ENCODE measurements around the gene SREBF1.

The SREBF1 gene

DNA sequence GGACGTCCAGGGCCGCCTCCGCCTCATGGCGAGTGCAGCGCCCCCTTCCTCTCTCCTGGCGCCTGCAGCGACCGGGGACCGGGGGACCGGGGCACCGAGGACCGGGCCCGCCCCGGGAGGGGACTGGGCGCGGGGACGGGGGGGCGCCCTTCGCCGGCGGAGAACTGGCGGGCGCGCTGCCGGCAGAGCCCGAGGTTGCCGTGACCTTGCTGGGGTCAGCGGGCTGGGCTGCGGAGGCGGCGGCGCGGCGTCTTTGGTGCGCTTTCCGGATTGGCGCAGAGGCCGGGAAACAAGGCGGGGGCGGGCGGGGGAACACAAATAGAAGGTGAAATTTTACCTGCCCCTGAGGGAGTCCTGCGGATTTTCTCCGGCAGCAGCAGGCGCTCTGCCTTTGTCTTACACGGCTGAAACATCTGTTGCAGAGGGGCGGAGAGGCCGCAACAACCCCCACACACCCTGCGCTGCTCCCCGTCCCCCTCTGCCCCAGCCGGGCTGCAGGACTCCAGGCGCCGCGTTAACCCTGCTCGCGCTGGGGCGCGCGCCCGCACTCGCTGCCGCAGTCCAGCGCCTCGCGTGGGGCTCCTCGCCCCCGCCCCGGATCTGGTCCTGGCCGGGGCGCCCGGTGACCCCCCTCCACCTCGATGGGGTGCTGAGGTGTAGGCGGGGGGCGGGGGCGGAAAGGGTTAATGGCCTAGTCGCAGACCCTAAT, 53.5 kb downstream of the SREBF1 start:
- no peak for DNase-seq (ENCODE audit: low read depth in 1 of 2, low spot score in 1 of 2)

GRCh38 chr17:17782523-17783115, 54.2 kb downstream of the SREBF1 start:
- no peak for DNase-seq (ENCODE audit: low read depth in 1 of 2, low spot score in 1 of 2)

GRCh38 chr17:17781591-17782496, 54.9 kb downstream of the SREBF1 start:
- no peak for DNase-seq (ENCODE audit: low read depth in 1 of 2, low spot score in 1 of 2)

GRCh38 chr17:17780922-17781590, 55.7 kb downstream of the SREBF1 start:
- no peak for DNase-seq (ENCODE audit: low read depth in 1 of 2, low spot score in 1 of 2)

DNA sequence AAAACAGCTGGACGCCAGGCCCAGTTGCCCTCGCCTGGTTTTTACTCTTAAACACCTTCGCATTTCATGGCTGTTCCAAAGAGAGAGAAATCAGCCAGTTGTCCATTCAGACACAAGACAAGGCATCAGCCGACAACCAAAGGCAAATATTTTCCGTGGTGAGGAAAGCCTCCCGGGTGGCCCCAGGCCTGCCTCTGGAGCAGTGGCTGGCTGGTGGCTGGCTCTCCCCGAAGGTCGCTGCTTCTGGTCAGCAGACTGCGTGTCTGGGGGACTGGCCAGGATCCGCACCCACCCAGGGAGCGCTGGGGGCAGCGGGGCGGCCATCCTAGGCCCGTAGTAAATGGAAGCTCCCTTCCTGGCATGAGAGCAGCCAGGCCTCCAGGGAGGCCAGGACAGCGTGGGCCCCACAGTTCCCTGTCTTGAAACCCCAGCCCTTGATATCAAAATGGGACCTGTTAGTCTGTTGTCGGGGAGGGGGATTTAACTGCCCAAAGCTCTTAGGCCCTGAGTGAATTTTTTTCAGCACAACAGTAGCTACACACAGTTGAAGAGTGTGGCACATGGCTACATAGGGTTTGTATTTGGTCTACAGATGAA, 57.7 kb downstream of the SREBF1 start:
- DNase-seq (ENCODE audit: low read depth in 1 of 2, low spot score in 1 of 2), result no peak

GRCh38 chr17:17778308-17779014, 58.3 kb downstream of the SREBF1 start:
- DNase-seq (ENCODE audit: low read depth in 1 of 2, low spot score in 1 of 2), result no peak

GRCh38 chr17:17776889-17777288, 59.9 kb downstream of the SREBF1 start:
- no peak for DNase-seq (ENCODE audit: low read depth in 1 of 2, low spot score in 1 of 2)

DNA sequence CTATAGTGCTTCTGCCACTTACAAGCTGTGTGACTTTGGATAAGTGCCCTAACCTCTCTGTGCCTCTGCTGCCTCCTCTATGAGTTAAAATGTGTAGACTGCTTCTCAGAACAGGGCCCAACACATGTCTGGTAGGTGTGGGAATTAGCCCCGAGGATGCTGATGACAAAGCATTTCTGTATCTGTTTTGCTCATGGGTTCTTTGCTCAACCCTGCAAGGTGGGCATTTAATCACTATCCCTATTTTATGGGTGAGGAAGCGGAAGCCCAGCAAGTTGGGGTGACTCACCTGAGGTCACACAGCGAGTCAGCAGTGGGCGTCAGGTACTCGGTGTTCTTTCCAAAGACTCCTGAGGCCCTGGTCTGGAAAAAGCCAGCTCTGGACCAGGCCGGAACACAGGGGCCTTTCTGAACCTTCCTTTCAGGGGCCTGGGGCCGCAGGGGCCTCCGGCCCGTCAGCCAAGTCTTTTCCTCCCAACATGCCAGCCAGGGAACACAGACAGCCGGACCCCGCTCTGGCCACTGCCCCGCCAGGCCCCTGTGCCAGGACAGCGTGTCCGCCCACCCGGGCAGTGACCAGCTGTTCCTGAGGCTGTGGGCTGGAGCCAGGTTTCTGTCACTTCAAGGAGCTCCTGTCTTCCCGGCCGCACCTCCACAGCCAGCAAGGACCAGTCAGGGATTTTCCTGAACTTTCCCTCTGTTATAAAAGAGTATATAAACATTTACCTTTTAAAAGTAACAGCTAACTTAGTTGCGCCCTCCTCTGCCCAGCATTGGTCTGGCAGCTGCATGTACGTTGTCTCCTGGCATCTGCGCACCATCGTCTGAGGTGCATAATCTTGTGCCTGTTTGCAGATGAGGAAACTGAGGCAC, 62.5 kb downstream of the SREBF1 start:
- no peak for DNase-seq (ENCODE audit: low read depth in 1 of 2, low spot score in 1 of 2)

- no peak for DNase-seq (ENCODE audit: low read depth in 1 of 2, low spot score in 1 of 2)
Observed at GRCh38 chr17:17772231-17772630, 64.6 kb downstream of the SREBF1 start.

DNA sequence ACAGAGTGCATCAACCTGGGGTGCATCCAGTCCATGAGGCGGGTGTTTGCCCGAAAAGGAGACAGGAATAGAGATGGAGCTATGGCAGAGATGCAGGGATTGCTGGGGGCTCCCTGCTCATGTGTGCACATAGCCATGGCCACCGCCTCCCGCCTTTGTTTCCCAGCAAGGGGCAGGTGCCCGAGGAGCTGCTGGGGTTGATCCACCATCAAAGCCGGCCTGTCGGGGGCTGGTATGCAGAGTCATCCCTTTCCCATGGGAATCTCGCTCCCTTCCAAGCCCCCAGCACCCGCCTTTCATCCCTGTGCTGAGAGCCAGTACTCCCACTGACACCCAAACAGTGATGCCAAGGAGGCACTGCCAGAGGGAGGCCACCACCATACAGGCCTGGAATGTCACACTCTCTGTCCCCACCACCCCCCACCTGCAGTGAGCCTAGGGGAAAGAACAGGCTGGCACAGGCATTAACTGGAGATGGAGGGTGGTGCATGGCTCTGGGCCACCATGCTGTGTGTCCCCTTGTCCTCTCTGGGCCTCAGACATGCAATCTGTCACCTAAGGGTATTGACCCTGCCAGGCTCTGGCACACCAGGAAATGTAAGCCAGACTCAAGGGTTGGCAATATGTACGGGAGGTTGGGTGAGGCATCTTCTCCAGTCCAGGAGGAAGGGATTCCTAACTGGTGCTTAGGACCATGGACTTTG, 65.1 kb downstream of the SREBF1 start:
- DNase-seq (ENCODE audit: low read depth in 1 of 2, low spot score in 1 of 2), result no peak

DNA sequence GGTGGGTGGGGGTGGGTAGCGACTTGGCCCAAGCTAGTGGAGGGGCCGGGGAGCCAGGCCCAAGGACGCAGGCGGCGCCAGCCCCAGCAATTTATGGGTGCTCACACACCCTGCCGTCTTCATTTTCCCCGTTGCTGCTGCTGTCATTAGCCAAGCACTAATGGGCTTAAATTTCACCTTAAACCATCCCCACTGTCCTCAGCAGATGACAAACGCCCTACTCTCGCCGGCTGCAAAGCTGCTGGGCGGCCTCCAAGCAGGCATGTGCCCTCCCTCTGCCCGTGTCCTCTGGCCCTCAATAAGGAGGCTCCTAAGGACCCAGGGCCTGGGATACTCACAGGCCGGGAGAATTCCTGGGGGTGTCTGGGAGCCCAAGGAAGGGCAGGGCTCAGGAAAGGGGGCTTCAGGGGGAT, 66.1 kb downstream of the SREBF1 start:
- no peak for DNase-seq (ENCODE audit: low read depth in 1 of 2, low spot score in 1 of 2)

DNA sequence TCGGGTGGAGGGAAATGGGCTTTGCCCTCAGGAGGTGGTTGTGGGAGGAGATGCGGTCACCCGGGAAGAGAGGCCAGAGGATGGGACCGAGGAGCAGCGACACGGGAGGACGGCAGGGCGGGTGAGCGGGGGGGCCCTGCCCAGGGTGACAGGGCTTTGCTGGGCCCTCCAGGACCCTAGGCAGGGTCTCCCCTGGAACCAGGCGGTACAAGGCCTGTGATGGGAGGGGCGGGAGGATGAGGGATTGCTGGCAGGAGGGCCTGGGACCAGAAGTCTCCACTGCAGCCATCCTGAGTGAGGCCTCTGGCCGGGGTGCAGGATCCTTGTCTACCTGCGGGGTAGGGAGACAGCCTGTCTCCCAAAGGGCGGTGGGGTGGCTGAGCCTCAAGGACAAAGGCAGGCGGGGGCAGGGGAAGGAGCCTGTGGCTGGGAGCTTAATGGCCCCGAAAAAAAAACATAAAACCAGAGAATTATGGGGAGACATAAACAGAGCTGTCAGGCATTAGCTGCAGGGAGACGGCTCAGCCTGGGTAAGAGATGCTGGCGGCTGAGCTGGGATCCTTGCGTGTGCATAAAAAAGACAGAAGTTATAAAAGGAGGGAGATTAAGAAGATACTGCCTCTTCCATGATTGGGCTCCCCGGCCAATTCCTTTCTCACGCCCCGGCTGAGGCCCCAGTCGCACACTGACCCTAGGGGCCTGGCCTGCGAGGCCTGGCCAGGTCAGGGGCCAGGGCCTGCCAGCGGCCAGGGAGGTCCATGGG, 66.7 kb downstream of the SREBF1 start:
- DNase-seq (ENCODE audit: low read depth in 1 of 2, low spot score in 1 of 2), result no peak

- no peak for DNase-seq (ENCODE audit: low read depth in 1 of 2, low spot score in 1 of 2)
Observed at GRCh38 chr17:17768424-17769088, 68.2 kb downstream of the SREBF1 start.

GRCh38 chr17:17767887-17768418, 68.8 kb downstream of the SREBF1 start:
- DNase-seq (ENCODE audit: low read depth in 1 of 2, low spot score in 1 of 2), result no peak

- no peak for DNase-seq (ENCODE audit: low read depth in 1 of 2, low spot score in 1 of 2)
Observed at GRCh38 chr17:17767154-17767869, 69.5 kb downstream of the SREBF1 start.

- DNase-seq (ENCODE audit: low read depth in 1 of 2, low spot score in 1 of 2), result no peak
Observed at GRCh38 chr17:17766744-17767120, 70.1 kb downstream of the SREBF1 start.
